HL-60 (cell line): ENCODE data around the gene CFC1B.
"Not testable (repeated sequence)": the region's sequence is repeated elsewhere in the genome, so short reads cannot be mapped to it uniquely, and the experiment has no call there.

ENCODE experiments used
- CTCF ChIP-seq: IDR thresholded peaks from one replicate; pipeline ENCODE4 v1.5.1; 2011; ENCODE audit warnings: low read length, control low read depth, inconsistent platforms; ENCODE audit not compliant: insufficient read depth
- GABPA ChIP-seq: IDR thresholded peaks from 2 replicates; pipeline ENCODE4 v1.6.1; 2012; ENCODE audit warnings: low read depth
- POLR2AphosphoS5 ChIP-seq: IDR thresholded peaks from 2 replicates; pipeline ENCODE4 v1.6.1; 2012; ENCODE audit warnings: low read depth
- TF ChIP-seq, protein P1 (sequence below): IDR thresholded peaks from 2 replicates; pipeline ENCODE4 v1.6.1; 2012; ENCODE audit warnings: low read depth; ENCODE audit not compliant: insufficient replicate concordance

- TF ChIP-seq CTCF, POLR2AphosphoS5, GABPA: not testable (repeated sequence)
- TF ChIP-seq, protein P1, sequence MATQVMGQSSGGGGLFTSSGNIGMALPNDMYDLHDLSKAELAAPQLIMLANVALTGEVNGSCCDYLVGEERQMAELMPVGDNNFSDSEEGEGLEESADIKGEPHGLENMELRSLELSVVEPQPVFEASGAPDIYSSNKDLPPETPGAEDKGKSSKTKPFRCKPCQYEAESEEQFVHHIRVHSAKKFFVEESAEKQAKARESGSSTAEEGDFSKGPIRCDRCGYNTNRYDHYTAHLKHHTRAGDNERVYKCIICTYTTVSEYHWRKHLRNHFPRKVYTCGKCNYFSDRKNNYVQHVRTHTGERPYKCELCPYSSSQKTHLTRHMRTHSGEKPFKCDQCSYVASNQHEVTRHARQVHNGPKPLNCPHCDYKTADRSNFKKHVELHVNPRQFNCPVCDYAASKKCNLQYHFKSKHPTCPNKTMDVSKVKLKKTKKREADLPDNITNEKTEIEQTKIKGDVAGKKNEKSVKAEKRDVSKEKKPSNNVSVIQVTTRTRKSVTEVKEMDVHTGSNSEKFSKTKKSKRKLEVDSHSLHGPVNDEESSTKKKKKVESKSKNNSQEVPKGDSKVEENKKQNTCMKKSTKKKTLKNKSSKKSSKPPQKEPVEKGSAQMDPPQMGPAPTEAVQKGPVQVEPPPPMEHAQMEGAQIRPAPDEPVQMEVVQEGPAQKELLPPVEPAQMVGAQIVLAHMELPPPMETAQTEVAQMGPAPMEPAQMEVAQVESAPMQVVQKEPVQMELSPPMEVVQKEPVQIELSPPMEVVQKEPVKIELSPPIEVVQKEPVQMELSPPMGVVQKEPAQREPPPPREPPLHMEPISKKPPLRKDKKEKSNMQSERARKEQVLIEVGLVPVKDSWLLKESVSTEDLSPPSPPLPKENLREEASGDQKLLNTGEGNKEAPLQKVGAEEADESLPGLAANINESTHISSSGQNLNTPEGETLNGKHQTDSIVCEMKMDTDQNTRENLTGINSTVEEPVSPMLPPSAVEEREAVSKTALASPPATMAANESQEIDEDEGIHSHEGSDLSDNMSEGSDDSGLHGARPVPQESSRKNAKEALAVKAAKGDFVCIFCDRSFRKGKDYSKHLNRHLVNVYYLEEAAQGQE, result not testable (repeated sequence)
Measured at GRCh38 chr2:130543785-130544528, 22.9 kb downstream of the CFC1B start.
